Measurements from ENCODE around the gene LRMDA.

GRCh38 chr10:75429159-75429827 lies 2.1 kb upstream of the LRMDA start:
- TF ChIP-seq CTCF (IDR thresholded peaks at IDR 0.05; ENCODE audit: insufficient read depth, low read length, poor library complexity, severe bottlenecking) (no peak), EZH2phosphoT487 (conservative IDR thresholded peaks at IDR 0.05; ENCODE audit: low read length) (no peak)

All from SU-DHL-6 (cell line).